Occipital lobe (tissue), 2 donors: Measurements from ENCODE around the gene PPCDC. TPM values are rescaled to one million over a fixed set of nuclear protein-coding genes. Genes with fewer than 3 reads are reported as not detected.
"Not testable (repeated sequence)": the region's sequence is repeated elsewhere in the genome, so short reads cannot be mapped to it uniquely, and the experiment has no call there.

Experiments used
- DNase-seq: peaks from one replicate; lab custom pipeline; 2025; lab: John Stamatoyannopoulos, UW
- total RNA-seq: library from RNA; depleted of rRNA; stranded (reverse); fragments of >200 nt; gene quantifications from one replicate; pipeline ENCODE4 v1.2.3, GENCODE V29; 2014

The PPCDC gene
- total RNA-seq, 1 donor from 2014 or later, result 7.2 TPM

DNA sequence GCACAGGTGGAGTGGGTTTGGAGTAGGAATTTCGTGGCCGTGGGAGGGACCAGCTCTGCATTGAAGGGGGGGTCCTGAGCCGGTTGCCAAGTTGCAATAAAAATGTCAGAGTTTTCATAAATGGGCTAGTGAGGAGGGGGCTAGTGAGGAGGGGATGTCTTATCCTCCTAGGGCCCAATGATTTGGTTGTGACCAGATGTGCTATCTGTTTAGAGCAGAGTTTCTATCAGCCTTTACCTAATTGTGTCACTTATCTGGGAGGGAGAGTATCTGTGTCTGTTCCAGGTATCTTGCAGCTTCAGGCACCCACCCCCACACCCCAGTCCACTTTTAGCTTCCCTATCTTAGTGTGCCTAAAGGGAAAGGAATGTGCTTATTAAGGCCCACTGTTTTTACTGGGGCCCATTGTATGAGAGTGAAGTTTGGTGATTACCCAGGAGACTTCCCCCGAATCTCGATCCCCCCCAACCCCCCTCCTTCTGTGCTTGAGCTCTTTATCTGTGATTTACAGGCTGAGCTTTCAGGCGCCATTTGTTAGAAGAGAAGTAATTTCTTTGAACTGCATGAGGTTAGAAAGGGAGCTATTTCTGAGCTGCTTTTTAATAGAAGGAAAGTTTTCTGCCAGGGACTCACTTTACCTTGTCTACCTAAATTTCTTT lies 42.6 kb downstream of the PPCDC start:
- DNase-seq, result no peak

DNA sequence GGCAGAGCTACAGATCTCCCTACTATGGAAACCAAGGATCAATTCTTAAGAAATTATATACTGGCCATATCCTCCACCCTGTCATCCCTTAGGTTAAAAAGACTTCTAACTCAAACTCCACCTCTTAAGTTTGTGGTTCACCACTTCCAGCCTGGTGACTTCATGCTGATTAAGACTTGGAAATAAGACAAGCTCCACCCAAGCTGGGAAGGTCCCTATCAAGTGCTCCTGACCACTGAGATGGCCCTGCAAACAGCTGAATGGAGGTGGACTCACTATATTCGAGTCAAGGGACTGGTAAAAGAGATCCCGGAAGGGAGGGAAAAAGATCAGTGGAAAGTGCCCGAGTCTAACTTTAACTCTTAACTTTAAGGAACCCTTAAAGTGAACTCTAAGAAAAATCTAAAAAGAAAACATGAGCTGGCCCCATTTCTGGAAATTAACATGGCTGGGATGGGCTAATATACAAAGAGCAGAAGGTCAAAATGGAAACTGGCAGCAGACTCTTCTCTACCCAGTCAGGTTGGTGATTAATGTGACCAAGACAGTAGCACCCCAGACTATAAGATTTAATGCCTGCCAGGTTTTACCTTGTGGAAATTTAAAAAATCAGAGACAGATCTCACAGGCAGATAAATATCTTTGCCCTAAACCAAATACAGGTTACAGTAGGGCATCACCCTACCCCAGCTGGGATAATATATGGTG lies 43.9 kb downstream of the PPCDC start:
- DNase-seq, result no peak

DNA sequence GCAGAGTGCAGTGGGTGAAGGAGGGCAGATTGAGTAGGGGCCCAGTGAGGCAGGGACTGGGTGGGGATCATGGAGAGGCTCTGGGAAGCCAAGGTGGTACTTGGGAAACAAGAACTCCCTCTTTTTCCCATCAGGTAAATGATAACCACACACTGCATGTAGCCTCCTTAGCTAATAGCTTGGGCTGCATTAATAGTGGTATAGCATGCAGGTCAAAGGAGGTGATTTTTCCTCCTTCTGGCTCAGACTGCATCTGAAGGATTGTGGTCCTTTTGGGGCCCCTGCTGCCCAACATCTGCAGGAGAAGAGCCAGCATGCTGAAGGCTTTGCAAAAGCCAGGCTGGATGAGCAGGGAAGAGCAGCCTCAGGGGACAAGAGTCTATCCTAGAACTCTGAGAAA lies 45.4 kb downstream of the PPCDC start:
- DNase-seq, result no peak

DNA sequence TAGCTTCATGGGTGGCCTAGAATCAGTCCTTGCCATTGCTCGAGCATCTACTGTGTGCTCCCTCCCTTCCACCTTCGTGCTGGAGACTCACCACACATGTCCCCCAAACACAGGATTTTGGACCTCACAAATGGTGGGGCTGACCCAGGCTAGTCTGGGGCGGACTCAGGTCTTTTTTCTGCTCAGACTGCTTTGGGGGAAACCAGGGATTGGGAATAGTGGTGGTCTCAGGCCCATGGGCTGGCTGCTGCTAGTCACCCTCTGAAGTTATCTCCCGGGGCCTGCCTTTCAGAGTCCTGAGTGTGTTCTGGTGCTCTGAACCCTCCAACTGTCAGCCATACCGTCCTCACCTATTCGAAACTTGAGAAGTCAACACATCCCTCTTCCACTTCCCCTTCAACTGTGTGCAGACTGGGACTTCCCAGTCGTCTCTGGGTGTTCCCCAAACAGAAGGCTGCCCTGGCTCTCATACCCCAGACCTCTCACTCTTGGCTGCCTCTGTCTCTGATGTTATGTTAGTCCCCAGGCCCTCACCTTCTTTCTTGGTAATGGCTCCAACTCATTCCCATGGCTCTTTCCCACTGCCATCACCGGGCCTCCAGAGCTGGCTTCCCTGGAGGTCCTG lies 46.0 kb downstream of the PPCDC start:
- no peak for DNase-seq

DNA sequence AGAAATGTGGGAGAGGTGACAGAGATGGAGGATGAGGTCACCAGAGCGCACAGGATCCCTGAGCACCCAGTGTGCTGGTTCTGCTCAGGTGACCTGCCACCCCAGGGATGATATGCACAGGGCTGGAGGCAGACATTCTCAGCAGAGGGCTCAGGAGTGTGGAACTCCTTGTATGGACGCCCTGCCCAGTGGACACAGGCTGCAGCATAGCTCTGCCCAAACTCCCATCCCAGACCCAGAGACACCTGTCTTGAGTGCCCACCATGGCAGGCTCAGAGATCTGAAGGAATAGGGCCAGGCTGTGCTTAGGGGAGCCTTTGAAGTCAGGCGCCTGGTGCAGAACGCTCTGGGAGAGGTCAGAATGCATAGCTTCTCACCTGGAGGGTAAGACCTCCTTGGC lies 47.3 kb downstream of the PPCDC start:
- no peak for DNase-seq

DNA sequence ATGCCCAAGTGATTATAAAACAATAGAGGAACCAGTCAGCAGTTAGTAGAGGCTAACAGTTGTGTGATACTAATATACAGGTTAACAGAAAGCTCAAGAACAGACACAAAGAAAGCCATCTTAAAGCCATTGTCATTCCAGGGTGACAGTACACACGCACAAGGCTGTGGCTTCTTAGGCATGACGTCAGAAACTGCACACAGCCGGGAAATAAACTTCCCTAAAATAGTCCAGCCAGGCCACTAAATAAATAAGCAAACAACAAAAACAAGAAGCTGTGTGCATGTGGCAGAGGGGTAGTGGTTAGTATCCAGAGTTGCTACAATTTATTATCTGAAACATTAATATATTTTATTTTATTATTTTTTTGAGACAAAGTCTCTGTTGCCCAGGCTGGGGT lies 49.8 kb downstream of the PPCDC start:
- no peak for DNase-seq

DNA sequence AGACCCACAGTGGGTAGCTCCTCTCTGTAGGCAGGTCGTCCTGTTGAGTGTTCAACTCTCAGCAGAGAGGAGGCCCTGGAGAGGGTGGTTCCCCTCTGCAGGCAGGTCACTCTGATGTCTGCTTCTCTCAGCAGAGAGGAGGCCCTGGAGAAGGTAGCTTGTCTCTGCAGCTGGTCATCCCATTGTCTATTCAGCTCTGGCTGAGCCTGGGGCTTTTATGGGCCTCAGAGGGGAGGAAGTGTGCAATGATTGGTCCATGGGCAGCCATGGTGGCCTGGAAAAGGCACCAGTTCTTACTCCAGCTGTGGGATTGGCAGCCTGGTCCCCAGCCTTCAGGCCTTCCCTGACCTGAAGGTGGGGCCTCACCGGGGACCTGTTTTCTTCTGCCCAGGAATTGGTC lies 52.9 kb downstream of the PPCDC start:
- no peak for DNase-seq

DNA sequence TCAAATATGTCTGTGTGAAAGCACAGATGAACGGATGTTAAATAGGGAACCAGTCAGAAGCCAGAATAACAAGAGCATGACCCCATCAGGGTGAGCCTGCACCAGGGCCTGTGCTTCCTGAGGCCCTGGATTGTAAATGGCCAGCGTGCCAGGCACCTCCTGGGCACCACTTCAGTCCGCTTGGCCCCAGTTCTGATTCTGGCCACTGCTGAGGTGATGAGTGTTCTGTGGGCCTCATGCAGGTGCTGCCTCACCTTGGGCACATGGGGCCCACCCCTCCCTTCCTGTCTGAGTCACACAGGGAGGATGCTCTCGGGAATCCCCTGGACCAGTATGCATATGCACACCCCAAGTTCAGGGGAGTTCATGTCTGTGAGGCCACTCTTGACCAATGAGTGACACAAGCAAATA lies 54.2 kb downstream of the PPCDC start:
- not testable (repeated sequence) for DNase-seq

DNA sequence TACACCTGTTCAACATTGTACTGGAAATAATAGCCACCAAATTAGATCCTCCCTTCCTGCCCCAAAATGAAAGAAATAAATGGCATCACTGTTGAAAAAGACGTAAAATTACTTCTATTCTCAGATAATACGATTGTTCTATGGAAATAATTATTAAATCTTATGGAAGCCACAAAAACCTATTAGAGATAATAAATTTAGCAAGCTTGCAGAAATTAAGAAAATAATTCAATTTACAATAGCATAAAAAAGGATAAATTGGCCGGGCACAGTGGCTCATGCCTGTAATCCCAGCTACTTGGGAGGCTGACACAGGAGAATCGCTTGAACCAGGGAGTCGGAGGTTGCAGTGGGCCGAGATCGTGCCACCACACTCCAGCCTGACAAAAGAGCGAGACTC lies 57.8 kb downstream of the PPCDC start:
- DNase-seq, result no peak

DNA sequence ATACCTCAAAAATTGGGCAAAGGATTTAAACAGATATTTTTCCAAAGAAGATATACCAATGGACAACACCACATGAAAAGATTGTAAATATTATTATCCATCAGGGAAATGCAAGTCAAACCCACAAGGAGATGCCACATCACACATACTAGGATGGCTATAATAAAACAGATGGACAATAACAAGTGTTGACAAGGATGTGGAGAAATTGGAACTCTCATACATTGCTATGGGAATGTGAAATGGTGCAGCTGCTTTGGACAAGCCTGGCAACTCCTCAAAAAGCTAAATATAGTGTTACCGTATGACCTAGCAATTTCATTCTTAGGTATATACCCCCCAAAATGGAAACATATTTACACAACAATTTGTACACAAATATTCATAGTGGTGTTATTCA lies 59.3 kb downstream of the PPCDC start:
- no peak for DNase-seq

DNA sequence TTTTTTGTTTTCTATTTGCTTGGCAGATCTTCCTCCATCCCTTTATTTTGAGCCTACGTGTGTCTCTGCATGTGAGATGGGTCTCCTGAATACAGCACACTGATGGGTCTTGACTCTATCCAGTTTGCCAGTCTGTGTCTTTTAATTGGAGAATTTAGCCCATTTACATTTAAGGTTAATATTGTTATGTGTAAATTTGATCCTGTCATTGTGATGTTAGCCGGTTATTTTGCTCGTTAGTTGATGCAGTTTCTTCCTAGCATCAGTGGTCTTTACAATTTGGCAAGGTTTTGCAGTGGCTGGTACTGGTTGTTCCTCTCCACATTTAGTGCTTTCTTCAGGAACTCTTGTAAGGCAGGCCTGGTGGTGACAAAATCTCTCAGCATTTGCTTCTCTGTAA lies 62.3 kb downstream of the PPCDC start:
- not testable (repeated sequence) for DNase-seq

DNA sequence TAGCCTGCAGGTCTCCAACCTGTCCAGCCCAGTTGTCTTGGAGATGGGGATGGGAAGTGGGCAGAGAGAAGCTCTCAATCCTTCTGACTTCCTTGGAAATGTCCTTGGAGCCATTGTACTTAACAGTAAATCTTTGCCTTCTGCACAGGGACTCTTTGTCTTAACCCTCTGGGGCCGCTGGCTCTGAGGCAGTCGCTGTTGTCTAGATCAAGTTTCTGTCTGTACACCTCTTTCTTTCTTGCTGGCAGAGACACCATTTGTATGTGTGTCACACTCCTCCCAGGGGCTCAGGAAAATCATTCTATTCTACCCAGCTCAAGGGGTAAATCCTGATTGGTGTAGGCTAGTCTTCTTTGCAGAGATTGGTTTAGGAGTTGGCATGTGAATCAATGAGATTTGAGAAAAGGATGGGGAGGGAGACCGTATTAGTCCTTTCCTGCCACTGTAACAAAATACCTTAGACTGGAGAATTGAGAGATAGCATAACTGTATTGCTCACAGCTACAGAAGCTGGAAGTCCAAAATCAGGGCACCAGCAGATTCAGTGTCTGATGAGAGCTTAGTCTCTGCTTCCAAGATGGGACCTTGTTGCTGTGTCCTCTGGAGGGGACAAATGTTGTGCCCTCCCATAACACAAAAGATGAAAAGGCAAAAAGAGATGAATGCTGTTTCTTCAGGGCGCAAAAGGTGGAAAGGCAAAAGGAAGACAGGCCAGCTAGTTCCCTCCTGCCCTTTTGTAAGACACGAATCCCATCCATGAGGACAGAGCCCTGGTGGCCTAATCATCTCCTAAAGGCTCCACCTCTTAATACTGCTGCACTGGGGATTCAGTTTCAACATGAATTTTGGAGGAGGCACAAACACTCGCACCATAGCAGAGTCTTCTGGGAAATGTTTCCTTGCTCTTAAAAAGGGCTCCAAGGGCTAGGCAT lies 66.3 kb downstream of the PPCDC start:
- no peak for DNase-seq

DNA sequence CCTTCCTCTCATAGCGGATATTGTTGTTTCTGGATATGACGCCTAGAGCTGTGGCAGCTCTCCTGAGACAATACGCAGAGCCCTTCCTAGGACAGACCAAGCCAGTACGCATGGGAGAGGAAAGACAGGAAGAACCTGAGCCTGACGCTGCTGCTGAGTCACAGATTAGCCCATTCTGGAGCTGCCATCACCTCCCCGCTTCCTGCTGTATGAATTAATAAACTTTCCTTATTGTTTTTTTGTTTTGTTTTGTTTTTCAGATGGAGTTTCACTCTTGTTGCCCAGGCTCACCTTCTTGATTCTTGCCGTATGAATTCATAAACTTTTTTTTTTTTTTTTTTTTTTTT lies 67.0 kb downstream of the PPCDC start:
- DNase-seq, result no peak

DNA sequence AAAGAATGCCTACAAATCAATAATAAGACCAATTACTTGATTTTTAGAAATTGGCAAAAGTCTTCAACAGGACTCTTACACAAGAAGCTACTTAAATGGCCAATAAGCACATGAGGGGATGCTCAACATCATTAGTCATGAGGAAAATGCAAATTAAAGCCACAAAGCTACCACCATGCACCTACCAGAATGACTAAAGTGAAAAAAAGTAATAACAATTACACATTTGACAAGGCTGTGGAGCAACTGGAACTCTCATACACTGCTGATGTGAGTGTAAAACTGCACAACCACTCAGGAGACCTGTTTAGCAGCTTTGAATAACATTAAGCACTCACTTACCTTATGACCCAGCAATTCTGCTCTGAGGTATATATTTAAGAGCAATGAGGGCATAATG lies 68.4 kb downstream of the PPCDC start:
- no peak for DNase-seq

DNA sequence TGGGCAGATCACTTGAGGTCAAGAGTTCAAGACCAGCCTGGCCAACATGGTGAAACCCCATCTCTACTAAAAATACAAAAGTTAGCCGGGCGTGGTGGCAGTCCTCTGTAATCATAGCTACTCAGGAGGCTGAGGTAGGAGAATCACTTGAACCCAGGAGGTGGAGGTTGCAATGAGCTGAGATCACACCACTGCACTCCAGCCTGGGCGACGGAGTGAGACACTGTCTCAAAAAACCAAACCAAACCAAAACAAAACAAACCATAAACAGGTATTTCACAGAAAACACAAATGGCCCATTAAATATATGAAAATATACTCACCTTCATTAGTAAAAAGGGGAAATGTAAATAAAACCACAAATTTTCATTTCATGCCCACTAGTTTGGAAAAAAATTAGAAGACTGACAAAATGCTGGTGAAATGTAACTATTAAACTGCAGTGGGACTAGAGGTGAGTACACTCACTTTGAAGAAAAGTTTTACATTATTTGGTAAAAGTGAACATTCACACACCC lies 71.6 kb downstream of the PPCDC start:
- DNase-seq, result not testable (repeated sequence)

DNA sequence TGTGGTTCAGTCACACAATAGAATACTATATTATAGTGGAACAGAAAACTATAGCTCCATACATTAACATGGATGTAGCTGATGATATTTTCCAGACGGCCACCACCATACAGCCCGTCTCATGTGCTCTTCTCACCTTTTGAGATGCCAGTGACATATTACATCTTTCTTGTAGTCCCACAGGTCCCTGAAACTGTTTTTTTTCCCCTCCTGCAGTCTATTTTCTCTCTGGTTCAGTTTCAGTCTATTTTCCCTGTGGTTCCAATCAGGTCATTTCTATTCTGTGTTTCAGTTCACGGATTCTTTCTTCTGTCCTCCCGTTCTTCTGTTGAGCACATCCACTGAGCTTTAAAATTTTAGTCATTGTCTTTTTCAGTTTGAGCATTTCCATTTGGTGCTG lies 72.2 kb downstream of the PPCDC start:
- no peak for DNase-seq

DNA sequence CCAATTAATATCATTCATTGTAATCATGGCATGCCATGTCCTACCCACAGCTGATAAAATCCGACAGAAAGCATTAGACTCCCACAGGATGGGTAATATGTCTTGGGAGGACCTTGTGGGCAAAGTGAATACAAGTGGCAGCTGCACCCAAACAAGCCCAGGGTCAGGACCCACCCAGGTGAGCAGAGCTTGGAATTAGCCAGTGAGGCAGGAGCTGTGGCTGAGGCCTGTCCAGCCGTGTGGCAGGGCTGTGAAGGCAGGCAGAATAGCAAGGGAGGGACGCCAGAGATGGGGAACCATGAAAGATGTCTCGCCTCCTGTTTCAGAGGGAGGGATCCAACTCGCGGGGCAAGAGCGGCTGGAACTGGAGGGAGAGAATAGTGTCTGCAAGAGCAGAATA lies 74.5 kb downstream of the PPCDC start:
- DNase-seq, result no peak

DNA sequence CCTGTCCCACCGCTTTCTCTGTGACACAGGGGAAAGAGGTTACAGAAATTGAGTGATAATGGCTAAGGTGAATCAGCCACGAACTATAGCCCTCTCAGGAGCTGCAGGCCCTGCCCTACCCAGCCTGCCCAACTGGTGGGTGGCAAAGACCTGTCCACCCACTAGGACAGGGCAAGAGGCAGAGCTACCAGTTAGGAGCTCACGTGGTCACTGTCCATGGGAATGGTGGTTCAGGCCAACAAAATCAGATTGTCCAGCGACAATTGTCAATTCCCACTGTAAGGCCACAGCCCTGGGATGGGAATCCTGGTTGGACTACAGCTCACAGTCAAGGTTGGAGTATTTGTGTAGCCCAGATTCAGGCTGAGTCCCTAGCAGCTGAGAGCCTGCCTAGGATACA lies 75.0 kb downstream of the PPCDC start:
- DNase-seq, result no peak
